ENCODE data around the gene CFAP161.
"Not testable (repeated sequence)": the region's sequence is repeated elsewhere in the genome, so short reads cannot be mapped to it uniquely, and the experiment has no call there.

The CFAP161 gene

GRCh38 chr15:81107889-81108288, 26.2 kb upstream of the CFAP161 start:
- no peak for DNase-seq (ENCODE audit: low read depth in 2 of 2)

GRCh38 chr15:81108427-81108826, 25.6 kb upstream of the CFAP161 start:
- no peak for DNase-seq (ENCODE audit: low read depth in 2 of 2)

GRCh38 chr15:81111018-81111417, 23.1 kb upstream of the CFAP161 start:
- no peak for DNase-seq (ENCODE audit: low read depth in 2 of 2)

- DNase-seq (ENCODE audit: low read depth in 2 of 2): no peak
Measured at GRCh38 chr15:81111510-81112470, 22.3 kb upstream of the CFAP161 start.

GRCh38 chr15:81113204-81113657, 20.8 kb upstream of the CFAP161 start:
- DNase-seq (ENCODE audit: low read depth in 2 of 2): no peak

GRCh38 chr15:81113861-81114291, 20.2 kb upstream of the CFAP161 start:
- DNase-seq (ENCODE audit: low read depth in 2 of 2): no peak

GRCh38 chr15:81115054-81115939, 18.8 kb upstream of the CFAP161 start:
- no peak for DNase-seq (ENCODE audit: low read depth in 2 of 2)

GRCh38 chr15:81117136-81117535, 16.9 kb upstream of the CFAP161 start:
- no peak for DNase-seq (ENCODE audit: low read depth in 2 of 2)

GRCh38 chr15:81117581-81117980, 16.5 kb upstream of the CFAP161 start:
- no peak for DNase-seq (ENCODE audit: low read depth in 2 of 2)

GRCh38 chr15:81118361-81118760, 15.7 kb upstream of the CFAP161 start:
- no peak for DNase-seq (ENCODE audit: low read depth in 2 of 2)

- no peak for DNase-seq (ENCODE audit: low read depth in 2 of 2)
Measured at GRCh38 chr15:81120069-81120468, 14.0 kb upstream of the CFAP161 start.

- DNase-seq (ENCODE audit: low read depth in 2 of 2): no peak
Measured at GRCh38 chr15:81126892-81127291, 7.2 kb upstream of the CFAP161 start.

- DNase-seq (ENCODE audit: low read depth in 2 of 2): not testable (repeated sequence)
Measured at GRCh38 chr15:81141478-81141877, 7.4 kb downstream of the CFAP161 start.

- DNase-seq (ENCODE audit: low read depth in 2 of 2): no peak
Measured at GRCh38 chr15:81146006-81146405, 11.9 kb downstream of the CFAP161 start.

GRCh38 chr15:81146466-81146865, 12.4 kb downstream of the CFAP161 start:
- no peak for DNase-seq (ENCODE audit: low read depth in 2 of 2)

GRCh38 chr15:81151389-81151788, 17.3 kb downstream of the CFAP161 start:
- no peak for DNase-seq (ENCODE audit: low read depth in 2 of 2)

GRCh38 chr15:81152339-81152738, 18.3 kb downstream of the CFAP161 start:
- no peak for DNase-seq (ENCODE audit: low read depth in 2 of 2)

GRCh38 chr15:81152799-81153198, 18.7 kb downstream of the CFAP161 start:
- DNase-seq (ENCODE audit: low read depth in 2 of 2): no peak

GRCh38 chr15:81155375-81156218, 21.5 kb downstream of the CFAP161 start:
- no peak for DNase-seq (ENCODE audit: low read depth in 2 of 2)

GRCh38 chr15:81156324-81156723, 22.3 kb downstream of the CFAP161 start:
- DNase-seq (ENCODE audit: low read depth in 2 of 2): no peak

GRCh38 chr15:81157195-81157938, 23.3 kb downstream of the CFAP161 start:
- DNase-seq (ENCODE audit: low read depth in 2 of 2): no peak

All from stimulated activated CD8-positive, alpha-beta memory T cell treated with anti-CD3 and anti-CD28 coated beads, Interleukin-15, amount 100 ng/mL, for 48 hours (primary cell).